Muscle layer of colon (tissue), 2 donors: ENCODE measurements around the gene OR10C1.

Experiments used
- H3K27ac ChIP-seq: one replicate; pipeline ENCODE4 v1.7.0; 2013; ENCODE audit warnings: low read depth, mild to moderate bottlenecking, low read length, moderate library complexity
- H3K27me3 ChIP-seq, 2 donors: one replicate each; pipeline ENCODE4 v1.7.0; 2013; ENCODE audit warnings: low read length in 2 of 2, mild to moderate bottlenecking in 2 of 2; ENCODE audit not compliant: insufficient read depth in 2 of 2, control insufficient read depth in 1 of 2
- H3K36me3 ChIP-seq: one replicate; pipeline ENCODE4 v1.7.0; 2013; ENCODE audit warnings: mild to moderate bottlenecking, low read length; ENCODE audit not compliant: insufficient read depth
- H3K4me1 ChIP-seq: one replicate; pipeline ENCODE4 v1.7.0; 2013; ENCODE audit warnings: mild to moderate bottlenecking, low read length; ENCODE audit not compliant: insufficient read depth
- H3K4me3 ChIP-seq, 2 donors: one replicate each; pipeline ENCODE4 v1.7.0; 2013; ENCODE audit warnings: low read length in 2 of 2, low read depth in 1 of 2, mild to moderate bottlenecking in 1 of 2, moderate library complexity in 1 of 2
- H3K9ac ChIP-seq: one replicate; pipeline ENCODE4 v1.7.0; 2013; ENCODE audit warnings: low read length
- H3K9me3 ChIP-seq: one replicate; pipeline ENCODE4 v1.7.0; 2013; ENCODE audit warnings: mild to moderate bottlenecking, low read length
- donor health status: abdominal sarcoma.
- donor health status: Adenocarcinoma of cecum.

Gene OR10C1

GRCh38 chr6:29478740-29479139 is 39.6 kb downstream of the OR10C1 start:
- Histone ChIP-seq H3K36me3 (no peaks in the 10 kb centered on the region), H3K4me1 (no peaks in the 10 kb centered on the region), H3K27me3 (no peaks in the 10 kb centered on the region), H3K9ac (no peak overlapping the region), H3K27ac (no peak overlapping the region), H3K4me3 (no peak overlapping the region), H3K9me3 (no peaks in the 10 kb centered on the region)

- Histone ChIP-seq H3K4me3 (no peak overlapping the region), H3K9ac (no peak overlapping the region), H3K27ac (no peak overlapping the region), H3K27me3 (no peaks in the 10 kb centered on the region), H3K4me1 (no peaks in the 10 kb centered on the region), H3K9me3 (no peaks in the 10 kb centered on the region), H3K36me3 (no peaks in the 10 kb centered on the region)
Measured at GRCh38 chr6:29479560-29479959, 40.5 kb downstream of the OR10C1 start.

- Histone ChIP-seq H3K27ac (no peak overlapping the region), H3K27me3 (no peaks in the 10 kb centered on the region), H3K36me3 (no peaks in the 10 kb centered on the region), H3K4me1 (no peaks in the 10 kb centered on the region), H3K4me3 (no peak overlapping the region), H3K9ac (no peak overlapping the region), H3K9me3 (no peaks in the 10 kb centered on the region)
Measured at GRCh38 chr6:29483186-29483585, 44.1 kb downstream of the OR10C1 start.

GRCh38 chr6:29483735-29484134 is 44.6 kb downstream of the OR10C1 start:
- H3K9me3 ChIP-seq: no peaks in the 10 kb centered on the region
- no peaks in the 10 kb centered on the region for H3K36me3 ChIP-seq
- no peaks in the 10 kb centered on the region for H3K27me3 ChIP-seq
- H3K4me3 ChIP-seq: no peak overlapping the region
- no peaks in the 10 kb centered on the region for H3K4me1 ChIP-seq
- no peak overlapping the region for H3K27ac ChIP-seq
- no peak overlapping the region for H3K9ac ChIP-seq

- Histone ChIP-seq H3K27ac (no peak overlapping the region), H3K4me3 (no peak overlapping the region), H3K27me3 (no peaks in the 10 kb centered on the region), H3K9ac (no peak overlapping the region), H3K9me3 (no peaks in the 10 kb centered on the region), H3K4me1 (no peaks in the 10 kb centered on the region), H3K36me3 (no peaks in the 10 kb centered on the region)
Measured at GRCh38 chr6:29486577-29486976, 47.5 kb downstream of the OR10C1 start.

- H3K9me3 ChIP-seq: no peaks in the 10 kb centered on the region
- no peak overlapping the region for H3K4me3 ChIP-seq
- H3K27ac ChIP-seq: no peak overlapping the region
- no peak overlapping the region for H3K9ac ChIP-seq
- H3K4me1 ChIP-seq: no peaks in the 10 kb centered on the region
- no peaks in the 10 kb centered on the region for H3K36me3 ChIP-seq
- H3K27me3 ChIP-seq: no peaks in the 10 kb centered on the region
Measured at GRCh38 chr6:29487131-29487530, 48.0 kb downstream of the OR10C1 start.

- no peaks in the 10 kb centered on the region for H3K9me3 ChIP-seq
- H3K4me3 ChIP-seq: no peak within 1 kb of the TSS
- no peaks in the 10 kb centered on the region for H3K4me1 ChIP-seq
- no peak within 1 kb of the TSS for H3K27ac ChIP-seq
- no peak within 1 kb of the TSS for H3K9ac ChIP-seq
- no peaks in the 10 kb centered on the region for H3K27me3 ChIP-seq
- H3K36me3 ChIP-seq: no peaks in the 10 kb centered on the region
Measured at GRCh38 chr6:29487660-29488059, 48.6 kb downstream of the OR10C1 start, which contains the start of gene MAS1L. TSS of gene MAS1L (minus strand) at chr6:29487956. CDS start at chr6:29487902, 54 bp downstream.

- Histone ChIP-seq H3K36me3 (no peaks in the 10 kb centered on the region), H3K9me3 (no peaks in the 10 kb centered on the region), H3K27ac (no peak overlapping the region), H3K27me3 (no peaks in the 10 kb centered on the region), H3K9ac (no peak overlapping the region), H3K4me1 (no peaks in the 10 kb centered on the region), H3K4me3 (no peak overlapping the region)
Measured at GRCh38 chr6:29488874-29489273, 49.8 kb downstream of the OR10C1 start.

GRCh38 chr6:29489286-29489685 is 50.2 kb downstream of the OR10C1 start:
- Histone ChIP-seq H3K27ac (no peak overlapping the region), H3K9me3 (no peaks in the 10 kb centered on the region), H3K36me3 (no peaks in the 10 kb centered on the region), H3K27me3 (no peaks in the 10 kb centered on the region), H3K4me3 (no peak overlapping the region), H3K4me1 (no peaks in the 10 kb centered on the region), H3K9ac (no peak overlapping the region)

GRCh38 chr6:29490055-29490454 is 50.9 kb downstream of the OR10C1 start:
- Histone ChIP-seq H3K27ac (no peak overlapping the region), H3K4me3 (no peak overlapping the region), H3K9me3 (no peaks in the 10 kb centered on the region), H3K9ac (no peak overlapping the region), H3K36me3 (no peaks in the 10 kb centered on the region), H3K27me3 (no peaks in the 10 kb centered on the region), H3K4me1 (no peaks in the 10 kb centered on the region)

- Histone ChIP-seq H3K4me3 (no peak overlapping the region), H3K27me3 (no peaks in the 10 kb centered on the region), H3K4me1 (no peaks in the 10 kb centered on the region), H3K27ac (no peak overlapping the region), H3K9me3 (no peaks in the 10 kb centered on the region), H3K36me3 (no peaks in the 10 kb centered on the region), H3K9ac (no peak overlapping the region)
Measured at GRCh38 chr6:29490552-29490951, 51.4 kb downstream of the OR10C1 start.
